ENCODE data around the gene TMEFF2.
"Not testable (repeated sequence)": the region's sequence is repeated elsewhere in the genome, so short reads cannot be mapped to it uniquely, and the experiment has no call there.

TMEFF2 gene

GRCh38 chr2:191923652-191923997 is 271.1 kb downstream of the TMEFF2 start:
- no peak for DNase-seq

GRCh38 chr2:191922736-191923651 is 271.7 kb downstream of the TMEFF2 start:
- DNase-seq: no peak

- not testable (repeated sequence) for DNase-seq
Observed at GRCh38 chr2:191921650-191922049, 273.1 kb downstream of the TMEFF2 start.

DNA sequence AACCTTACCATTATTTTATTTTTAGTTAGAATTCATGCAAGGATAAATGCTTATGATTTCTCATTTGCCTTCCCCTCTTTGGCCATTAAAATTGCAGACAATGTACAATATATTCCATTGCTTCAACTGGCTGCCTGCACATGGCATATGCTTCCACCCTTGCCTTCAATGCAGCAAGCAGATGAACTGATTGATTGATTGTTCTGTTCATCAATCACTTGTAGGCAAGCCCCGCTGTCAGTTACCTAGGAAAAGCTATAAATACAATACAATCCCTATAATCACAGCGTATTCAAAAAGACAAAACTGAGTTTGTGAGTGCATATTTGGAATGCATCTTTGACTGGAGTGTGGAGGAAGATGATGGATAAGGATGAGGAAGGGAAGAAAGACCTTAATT is 274.2 kb downstream of the TMEFF2 start:
- no peak for DNase-seq

- DNase-seq: no peak
Observed at GRCh38 chr2:191917967-191918651, 276.6 kb downstream of the TMEFF2 start.

- no peak for DNase-seq
Observed at GRCh38 chr2:191917430-191917881, 277.3 kb downstream of the TMEFF2 start.

- DNase-seq: no peak
Observed at GRCh38 chr2:191916826-191917225, 277.9 kb downstream of the TMEFF2 start.

DNA sequence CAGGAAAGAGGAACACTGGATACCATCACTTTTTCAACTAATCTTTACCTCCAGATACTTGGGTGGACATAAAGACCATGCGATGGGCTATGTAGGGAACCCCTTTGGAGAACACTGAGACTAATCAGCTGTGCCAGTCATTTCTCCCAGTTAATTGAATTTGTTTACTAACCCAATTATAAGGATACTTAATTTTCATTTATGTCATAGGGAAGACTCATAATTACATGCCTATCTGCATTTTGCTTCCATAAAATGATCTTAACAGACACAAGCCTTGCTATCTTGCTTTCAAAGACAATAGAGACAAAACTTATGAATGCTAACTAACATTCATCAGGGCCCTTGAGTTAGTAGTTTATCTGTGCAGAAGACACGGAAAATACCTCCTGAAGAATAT is 279.0 kb downstream of the TMEFF2 start:
- no peak for DNase-seq

GRCh38 chr2:191913796-191914195 is 280.9 kb downstream of the TMEFF2 start:
- no peak for DNase-seq

- DNase-seq: no peak
Observed at GRCh38 chr2:191912764-191913163, 282.0 kb downstream of the TMEFF2 start.

DNA sequence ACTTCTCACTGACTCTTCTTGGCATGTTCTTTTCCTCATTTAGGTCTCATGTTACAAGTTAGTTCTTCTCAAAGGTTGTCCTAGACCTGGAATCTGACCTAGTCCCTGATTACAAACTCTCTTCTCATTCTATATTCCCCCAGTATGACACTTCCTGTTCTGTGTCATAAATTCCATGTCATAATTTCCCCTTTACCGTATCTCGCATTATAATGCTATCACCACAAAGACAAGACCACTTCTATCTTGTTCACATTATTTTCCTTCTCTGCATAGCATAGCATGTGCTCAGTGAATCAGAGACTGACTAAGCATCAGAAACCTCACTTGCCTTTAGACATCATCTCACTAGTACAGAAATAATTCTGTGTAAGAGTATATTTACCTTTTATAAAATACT is 284.2 kb downstream of the TMEFF2 start:
- no peak for DNase-seq

GRCh38 chr2:191908874-191909273 is 285.9 kb downstream of the TMEFF2 start:
- no peak for DNase-seq

- no peak for DNase-seq
Observed at GRCh38 chr2:191907545-191907944, 287.2 kb downstream of the TMEFF2 start.

GRCh38 chr2:191907091-191907490 is 287.6 kb downstream of the TMEFF2 start:
- DNase-seq: no peak

- DNase-seq: no peak
Observed at GRCh38 chr2:191905336-191905735, 289.4 kb downstream of the TMEFF2 start.

GRCh38 chr2:191901031-191901430 is 293.7 kb downstream of the TMEFF2 start:
- DNase-seq: no peak

DNA sequence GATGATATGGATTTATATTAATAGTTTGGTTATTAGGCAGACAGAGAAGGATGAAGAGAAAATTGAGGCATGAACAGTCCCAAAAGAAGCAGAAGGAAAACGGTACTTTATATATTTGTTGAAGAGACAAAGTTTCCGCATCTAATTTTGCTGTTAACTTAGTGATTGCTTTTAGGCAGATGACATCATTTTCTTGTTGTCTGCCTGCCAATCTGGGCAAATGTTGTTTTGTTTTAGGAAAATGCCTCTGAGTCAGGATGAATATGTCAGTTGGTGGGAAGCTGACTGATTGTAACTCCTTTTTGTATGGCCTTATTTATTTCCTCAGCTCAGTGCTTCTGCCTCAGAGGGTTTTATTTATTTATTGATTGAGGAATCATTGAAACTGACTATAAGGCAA is 295.3 kb downstream of the TMEFF2 start:
- no peak for DNase-seq
